Left ventricle myocardium superior (tissue), 1 donor: ENCODE results near the gene TSHZ2. TPM values are rescaled to one million over a fixed set of nuclear protein-coding genes. Genes with fewer than 3 reads are reported as not detected.
"Not testable (repeated sequence)": the region's sequence is repeated elsewhere in the genome, so short reads cannot be mapped to it uniquely, and the experiment has no call there.

Experiments used
- ATAC-seq: fragments of 200-7000 bp; cut with Tn5 transposase; one replicate; pipeline ENCODE4 v1.9.1; 2020; ENCODE audit warnings: mild to moderate bottlenecking, moderate library complexity
- DNase-seq: peaks from one replicate; pipeline ENCODE4 v3.0.0-alpha.2; 2020
- intact Hi-C: fragments of 100-400 bp; cut with micrococcal nuclease; formaldehyde crosslinking; loops from one replicate; pipeline ENCODE4 v1.11.0; 2022
- total RNA-seq: library from RNA; stranded (reverse); fragmentation: NEBNext Ultra II Directional; extraction: Animal tissue kit (Norgen Biotek cat#: 25700); gene quantifications from one replicate; pipeline ENCODE4 v1.2.1, GENCODE V29; 2021
- donor health status: DM: no; HTN: yes; CAD: no; lungs with severe emphysema.

The TSHZ2 gene
- total RNA-seq, 1 donor from 2014 or later, result 5.2 TPM

- peak; percentile 74 for ATAC-seq
- no peak for DNase-seq
- intact Hi-C loops, result no loop called here
Observed at GRCh38 chr20:53395188-53395923, 423.2 kb downstream of the TSHZ2 start.

GRCh38 chr20:53399083-53399482 is 426.9 kb downstream of the TSHZ2 start:
- no peak for ATAC-seq
- DNase-seq, result no peak
- intact Hi-C loops, result no loop called here

- intact Hi-C loops, result no loop called here
- peak; percentile 43 for DNase-seq
Observed at GRCh38 chr20:53399592-53400335, 427.6 kb downstream of the TSHZ2 start.

GRCh38 chr20:53402233-53403005 is 430.3 kb downstream of the TSHZ2 start:
- no peak for ATAC-seq
- intact Hi-C loops, result no loop called here
- DNase-seq, result no peak

More at GRCh38 chr20:53399592-53400335, 427.6 kb downstream of the TSHZ2 start:
- peak; percentile 51 for ATAC-seq

- DNase-seq (no peak), ATAC-seq (no peak)
- intact Hi-C loops, result no loop called here
Observed at GRCh38 chr20:53403029-53403428, 430.9 kb downstream of the TSHZ2 start.

- ATAC-seq (no peak), DNase-seq (no peak)
- intact Hi-C loops, result no loop called here
Observed at GRCh38 chr20:53405139-53405538, 433.0 kb downstream of the TSHZ2 start.

GRCh38 chr20:53406580-53406979 is 434.4 kb downstream of the TSHZ2 start:
- intact Hi-C loops, result no loop called here
- no peak for ATAC-seq

GRCh38 chr20:53408691-53409446 is 436.7 kb downstream of the TSHZ2 start:
- intact Hi-C loops, result no loop called here
- no peak for DNase-seq
- ATAC-seq, result peak; percentile 60

More at GRCh38 chr20:53406580-53406979, 434.4 kb downstream of the TSHZ2 start:
- no peak for DNase-seq

GRCh38 chr20:53409447-53409717 is 437.2 kb downstream of the TSHZ2 start:
- ATAC-seq, result no peak
- intact Hi-C loops, result no loop called here

GRCh38 chr20:53411129-53411528 is 439.0 kb downstream of the TSHZ2 start:
- ATAC-seq, result no peak
- intact Hi-C loops, result no loop called here
- no peak for DNase-seq

More at GRCh38 chr20:53409447-53409717, 437.2 kb downstream of the TSHZ2 start:
- no peak for DNase-seq

GRCh38 chr20:53411891-53412290 is 439.7 kb downstream of the TSHZ2 start:
- intact Hi-C loops, result no loop called here
- ATAC-seq (no peak), DNase-seq (no peak)

GRCh38 chr20:53412577-53413185 is 440.5 kb downstream of the TSHZ2 start:
- no peak for ATAC-seq
- no peak for DNase-seq
- intact Hi-C loops, result no loop called here

- intact Hi-C loops, result no loop called here
- DNase-seq (peak; percentile 38), ATAC-seq (no peak)
Observed at GRCh38 chr20:53413186-53413631, 441.1 kb downstream of the TSHZ2 start.

GRCh38 chr20:53413845-53414244 is 441.7 kb downstream of the TSHZ2 start:
- peak; percentile 58 for ATAC-seq
- DNase-seq, intact Hi-C loops: not testable (repeated sequence)

GRCh38 chr20:53419693-53420460 is 447.7 kb downstream of the TSHZ2 start:
- DNase-seq, result no peak
- ATAC-seq, result no peak
- intact Hi-C loops, result no loop called here

GRCh38 chr20:53421343-53421742 is 449.2 kb downstream of the TSHZ2 start:
- intact Hi-C loops, result no loop called here
- no peak for ATAC-seq
- no peak for DNase-seq

- DNase-seq, result no peak
- intact Hi-C loops, result no loop called here
- no peak for ATAC-seq
Observed at GRCh38 chr20:53422039-53422438, 449.9 kb downstream of the TSHZ2 start.

GRCh38 chr20:53423587-53424146 is 451.5 kb downstream of the TSHZ2 start:
- no peak for ATAC-seq
- DNase-seq, result no peak
- intact Hi-C loops, result no loop called here
